ENCODE measurements around the gene ZFP36. TPM values are rescaled to one million over a fixed set of nuclear protein-coding genes. Genes with fewer than 3 reads are reported as not detected.
A peak's percentile ranks its signal among the peaks of the same experiment; 100 is the strongest.

The ZFP36 gene
- total and polyA plus RNA-seq, 12 donors, result 5.7 to 193 (median 86.7) TPM

DNA sequence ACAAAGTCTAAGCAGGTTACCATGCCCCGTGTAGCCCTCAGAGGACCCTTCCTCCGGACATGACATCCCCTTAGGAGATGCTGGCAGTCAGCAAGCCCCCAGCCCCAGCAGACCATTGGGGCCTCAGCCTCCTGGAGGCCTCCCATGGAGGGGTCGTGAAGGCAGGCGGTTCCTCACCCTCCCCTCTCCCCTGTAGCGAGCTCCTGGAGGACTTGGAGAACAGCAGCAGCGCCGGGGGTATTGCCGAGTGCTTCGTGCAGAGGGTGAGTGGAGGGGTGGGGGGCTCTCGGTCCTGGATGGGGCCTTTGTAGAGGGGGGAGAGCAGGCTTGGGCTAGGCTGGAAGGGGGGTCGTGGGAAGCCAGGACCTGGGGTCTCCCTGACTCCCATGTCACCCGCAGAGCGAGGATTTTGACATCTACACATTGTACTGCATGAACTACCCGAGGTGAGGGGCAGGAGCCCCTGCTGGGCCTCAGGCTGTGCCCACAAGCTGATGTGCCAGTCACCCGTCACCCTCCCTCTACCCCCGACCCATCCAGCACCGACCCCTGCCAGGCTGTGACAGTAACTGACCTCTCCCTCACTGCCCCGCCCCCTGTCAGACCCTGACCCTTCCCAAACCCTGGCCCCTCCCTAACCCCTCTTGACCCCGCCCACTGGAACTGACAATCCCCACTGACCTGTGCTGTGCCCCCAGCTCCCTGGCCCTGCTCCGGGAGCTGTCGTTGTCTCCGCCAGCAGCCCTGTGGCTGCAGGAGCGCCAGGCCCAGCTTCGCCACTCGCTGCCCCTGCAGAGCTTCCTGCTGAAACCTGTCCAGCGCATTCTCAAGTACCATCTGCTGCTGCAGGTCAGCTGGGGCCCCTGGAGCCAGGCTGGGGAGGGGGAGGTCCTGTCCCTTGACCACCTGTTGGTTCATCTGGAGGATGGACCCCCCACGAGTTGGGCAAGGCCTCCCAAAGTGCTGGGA lies 9.8 kb downstream of the ZFP36 start:
- no peak overlapping the region for H3K4me3 ChIP-seq
- intact Hi-C loops (cut with DNase I), result no loop called here
- WGBS, 4 donors, result 82 to 92% (median 85%) methylated on average over 17 to 27 of the region's 27 CpGs
- DNase-seq, result no peak
- H3K27ac ChIP-seq, result peak overlapping the region in 1 of 5 donors; percentile 93
- peaks cover 0 to 10% of the 10 kb centered on the region in 2 donors for H3K36me3 ChIP-seq (replicated peaks in 1 of 2)
- peaks cover 0 to 3% of the 10 kb centered on the region in 2 donors for H3K4me1 ChIP-seq (replicated peaks in 1 of 2)
- no peaks in the 10 kb centered on the region for H3K9me3 ChIP-seq (replicated peaks in 1 of 3)
- H3K27me3 ChIP-seq, result no peaks in the 10 kb centered on the region
- TF ChIP-seq, protein P1, sequence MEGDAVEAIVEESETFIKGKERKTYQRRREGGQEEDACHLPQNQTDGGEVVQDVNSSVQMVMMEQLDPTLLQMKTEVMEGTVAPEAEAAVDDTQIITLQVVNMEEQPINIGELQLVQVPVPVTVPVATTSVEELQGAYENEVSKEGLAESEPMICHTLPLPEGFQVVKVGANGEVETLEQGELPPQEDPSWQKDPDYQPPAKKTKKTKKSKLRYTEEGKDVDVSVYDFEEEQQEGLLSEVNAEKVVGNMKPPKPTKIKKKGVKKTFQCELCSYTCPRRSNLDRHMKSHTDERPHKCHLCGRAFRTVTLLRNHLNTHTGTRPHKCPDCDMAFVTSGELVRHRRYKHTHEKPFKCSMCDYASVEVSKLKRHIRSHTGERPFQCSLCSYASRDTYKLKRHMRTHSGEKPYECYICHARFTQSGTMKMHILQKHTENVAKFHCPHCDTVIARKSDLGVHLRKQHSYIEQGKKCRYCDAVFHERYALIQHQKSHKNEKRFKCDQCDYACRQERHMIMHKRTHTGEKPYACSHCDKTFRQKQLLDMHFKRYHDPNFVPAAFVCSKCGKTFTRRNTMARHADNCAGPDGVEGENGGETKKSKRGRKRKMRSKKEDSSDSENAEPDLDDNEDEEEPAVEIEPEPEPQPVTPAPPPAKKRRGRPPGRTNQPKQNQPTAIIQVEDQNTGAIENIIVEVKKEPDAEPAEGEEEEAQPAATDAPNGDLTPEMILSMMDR (IDR thresholded peaks at IDR 0.05), result no peak
- TF ChIP-seq POLR2A (IDR thresholded peaks at IDR 0.05), result no peak

DNA sequence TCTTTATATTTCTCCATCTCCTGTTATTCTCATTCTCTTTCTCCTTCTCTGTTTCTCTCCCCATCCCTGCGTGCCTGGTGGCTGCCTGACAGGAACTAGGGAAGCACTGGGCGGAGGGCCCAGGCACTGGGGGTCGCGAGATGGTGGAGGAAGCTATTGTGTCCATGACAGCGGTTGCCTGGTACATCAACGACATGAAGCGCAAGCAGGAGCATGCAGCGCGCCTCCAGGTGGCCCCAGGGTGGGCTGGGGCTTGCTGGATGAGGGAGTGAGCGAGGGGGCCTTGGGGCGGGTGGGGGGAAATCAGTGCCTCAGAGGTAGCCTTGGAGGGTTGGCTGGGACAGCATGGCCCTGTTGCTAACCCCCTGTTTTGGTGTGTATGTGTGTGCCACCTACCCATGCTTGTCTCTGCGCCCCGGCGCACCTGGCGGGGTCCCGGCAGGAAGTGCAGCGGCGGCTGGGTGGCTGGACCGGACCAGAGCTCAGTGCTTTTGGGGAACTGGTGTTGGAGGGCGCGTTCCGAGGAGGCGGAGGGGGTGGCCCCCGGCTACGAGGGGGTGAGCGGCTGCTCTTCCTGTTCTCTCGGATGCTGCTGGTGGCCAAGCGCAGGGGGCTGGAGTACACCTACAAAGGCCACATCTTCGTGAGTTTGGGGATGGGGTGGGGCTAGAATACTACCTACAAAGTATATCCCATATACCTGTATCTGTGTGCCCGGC lies 11.0 kb downstream of the ZFP36 start:
- H3K9me3 ChIP-seq (replicated peaks in 1 of 3), result no peaks in the 10 kb centered on the region
- peaks cover 0 to 10% of the 10 kb centered on the region in 2 donors for H3K36me3 ChIP-seq (replicated peaks in 1 of 2)
- intact Hi-C loops (cut with DNase I), result no loop called here
- no peaks in the 10 kb centered on the region for H3K27me3 ChIP-seq
- no peaks in the 10 kb centered on the region for H3K4me1 ChIP-seq (replicated peaks in 1 of 2)
- TF ChIP-seq, protein P1 (IDR thresholded peaks at IDR 0.05), result no peak
- no peak for TF ChIP-seq POLR2A (IDR thresholded peaks at IDR 0.05)
- no peak overlapping the region for H3K27ac ChIP-seq
- no peak overlapping the region for H3K4me3 ChIP-seq
- no peak for DNase-seq
- 85 to 92% (median 88%) methylated on average over 21 to 30 of the region's 30 CpGs for WGBS, 4 donors

DNA sequence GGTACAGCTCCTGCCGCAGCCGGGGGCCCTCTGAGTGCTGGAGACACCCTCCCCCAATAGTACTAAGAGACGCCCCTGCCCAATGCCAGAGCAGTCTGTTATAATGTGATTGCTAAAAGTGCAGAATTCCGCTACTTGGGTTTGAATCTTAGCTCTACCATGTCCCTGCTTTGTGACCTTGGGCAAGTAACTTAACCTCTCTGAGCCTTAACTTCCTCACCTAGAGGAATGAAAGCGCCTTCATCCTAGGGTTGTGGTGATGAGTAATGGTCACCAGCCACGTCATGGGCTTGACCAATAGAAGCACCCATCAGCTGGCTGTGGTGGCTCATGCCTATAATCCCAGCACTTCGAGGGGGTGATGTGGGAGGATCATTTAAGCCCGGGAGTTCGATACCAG lies 12.4 kb downstream of the ZFP36 start:
- no peak for DNase-seq
- H3K27me3 ChIP-seq, result no peaks in the 10 kb centered on the region
- H3K9me3 ChIP-seq (replicated peaks in 1 of 3), result no peaks in the 10 kb centered on the region
- TF ChIP-seq POLR2A (IDR thresholded peaks at IDR 0.05), result no peak
- TF ChIP-seq, protein P1 (IDR thresholded peaks at IDR 0.05), result no peak
- peaks cover 0 to 14% of the 10 kb centered on the region in 2 donors for H3K36me3 ChIP-seq (replicated peaks in 1 of 2)
- no peak overlapping the region for H3K27ac ChIP-seq
- intact Hi-C loops (cut with DNase I), result no loop called here
- WGBS, 4 donors, result 76 to 92% (median 84%) methylated on average over 7 to 9 of the region's 9 CpGs
- no peak overlapping the region for H3K4me3 ChIP-seq
- H3K4me1 ChIP-seq (replicated peaks in 1 of 2), result no peaks in the 10 kb centered on the region

DNA sequence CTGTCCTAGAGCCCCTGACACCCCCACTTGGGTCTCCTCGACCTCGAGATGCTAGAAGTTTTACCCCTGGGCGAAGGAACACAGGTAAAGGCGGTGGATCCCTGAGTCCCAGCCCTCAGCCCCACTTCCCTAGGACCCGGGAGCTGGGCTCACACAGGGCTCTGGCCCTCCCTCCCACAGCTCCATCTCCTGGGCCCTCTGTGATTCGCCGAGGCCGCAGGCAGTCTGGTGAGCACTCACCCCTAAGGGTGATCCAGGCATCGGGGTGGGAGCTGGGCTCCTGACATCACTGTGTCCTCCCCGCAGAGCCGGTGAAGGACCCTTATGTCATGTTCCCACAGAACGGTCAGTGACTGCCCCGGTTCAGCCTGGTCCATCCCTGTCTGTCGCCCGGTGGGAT lies 14.1 kb downstream of the ZFP36 start:
- TF ChIP-seq, protein P1 (IDR thresholded peaks at IDR 0.05), result no peak
- no peak for TF ChIP-seq POLR2A (IDR thresholded peaks at IDR 0.05)
- WGBS, 4 donors, result 87 to 96% (median 93%) methylated on average over 4 to 15 of the region's 15 CpGs
- Histone ChIP-seq H3K4me1 (replicated peaks in 1 of 2) (no peaks in the 10 kb centered on the region), H3K9me3 (replicated peaks in 1 of 3) (no peaks in the 10 kb centered on the region), H3K27ac (no peak overlapping the region), H3K27me3 (no peaks in the 10 kb centered on the region), H3K4me3 (no peak overlapping the region), H3K36me3 (replicated peaks in 1 of 2) (peaks cover 0 to 14% of the 10 kb centered on the region in 2 donors)
- no peak for DNase-seq
- intact Hi-C loops (cut with DNase I), result no loop called here

Data from adrenal gland (tissue), 12 donors.